Suprapubic skin (tissue), 3 donors: ENCODE measurements around the gene EPC1.

Source experiments
- CTCF ChIP-seq, 2 donors: fragments of 200-600 bp in 1 of 2; fragments of 450-650 bp in 1 of 2; sonication (generic) in 1 of 2; IDR thresholded peaks; one replicate each; pipeline ENCODE4 v1.5.1; 2016 to 2019; ENCODE audit warnings: antibody characterized with exemption in 2 of 2, mild to moderate bottlenecking in 1 of 2, moderate library complexity in 1 of 2
- POLR2A ChIP-seq, 2 donors: fragments of 450-650 bp; IDR thresholded peaks; one replicate each; pipeline ENCODE4 v1.6.1; 2017; ENCODE audit warnings: antibody characterized with exemption in 2 of 2, mild to moderate bottlenecking in 2 of 2, moderate library complexity in 2 of 2

DNA sequence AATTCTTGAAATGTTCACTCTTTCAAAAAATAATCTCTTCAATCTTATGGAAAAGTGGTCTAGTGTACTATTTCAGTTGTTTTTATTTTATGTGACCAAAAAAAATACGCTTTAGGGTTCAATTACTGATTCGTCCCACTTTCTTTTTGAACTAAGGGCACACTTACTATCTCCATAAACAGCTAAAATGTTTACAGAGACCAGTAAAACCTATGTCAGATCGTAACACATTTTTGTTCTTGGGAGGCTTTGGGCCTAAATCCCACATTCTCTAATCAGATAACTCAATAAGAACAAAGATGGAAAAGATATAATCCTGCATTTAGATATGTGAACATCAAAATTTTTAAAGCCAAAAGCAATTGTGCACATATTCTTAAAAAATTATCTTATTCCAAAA is 29.8 kb upstream of the EPC1 start:
- TF ChIP-seq CTCF (IDR thresholded peaks at IDR 0.05) (no peak), POLR2A (IDR thresholded peaks at IDR 0.05) (no peak)
